OCI-LY3 (cell line): ENCODE measurements around the gene CIT.

Source experiments
- EZH2phosphoT487 ChIP-seq: fragments of 200-600 bp; shearing (Covaris generic); IDR thresholded peaks from 2 replicates; pipeline ENCODE4 v1.6.1; 2018; ENCODE audit warnings: antibody characterized with exemption, mixed run types, low read depth
- TF ChIP-seq, protein P1 (sequence below): fragments of 200-600, 300-600 bp; sonication (generic); IDR thresholded peaks from 2 replicates; pipeline ENCODE4 v1.5.1; 2014; ENCODE audit warnings: antibody characterized with exemption, low read length, low read depth

DNA sequence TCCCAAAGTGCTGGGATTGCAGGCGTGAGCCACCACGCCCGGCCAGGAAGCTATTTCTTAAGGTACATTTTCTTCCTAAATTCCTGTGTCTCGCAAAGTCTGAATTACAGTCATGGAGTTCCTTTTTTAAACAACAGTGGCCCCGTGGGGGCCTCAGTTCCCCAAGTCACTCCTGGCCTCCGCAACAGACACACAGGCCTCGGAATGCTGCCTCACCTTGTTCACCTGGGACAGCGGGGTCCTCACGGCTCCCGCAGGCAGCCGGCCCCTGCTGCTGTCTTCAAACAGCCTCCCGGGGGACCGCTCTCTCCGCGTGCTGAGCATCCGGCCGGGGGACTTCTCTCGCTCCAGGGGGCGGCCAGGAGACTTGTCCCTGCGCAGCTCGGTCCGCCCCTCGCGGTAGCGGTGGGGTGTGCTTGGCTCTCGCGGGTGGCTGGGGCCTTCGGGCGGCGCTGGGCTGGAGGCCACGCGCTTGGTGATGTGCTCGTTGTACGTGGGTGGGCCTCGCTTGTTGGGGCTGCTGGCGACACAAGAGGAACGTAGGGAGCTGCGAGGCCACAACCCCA lies 187.1 kb downstream of the CIT start:
- TF ChIP-seq, protein P1, sequence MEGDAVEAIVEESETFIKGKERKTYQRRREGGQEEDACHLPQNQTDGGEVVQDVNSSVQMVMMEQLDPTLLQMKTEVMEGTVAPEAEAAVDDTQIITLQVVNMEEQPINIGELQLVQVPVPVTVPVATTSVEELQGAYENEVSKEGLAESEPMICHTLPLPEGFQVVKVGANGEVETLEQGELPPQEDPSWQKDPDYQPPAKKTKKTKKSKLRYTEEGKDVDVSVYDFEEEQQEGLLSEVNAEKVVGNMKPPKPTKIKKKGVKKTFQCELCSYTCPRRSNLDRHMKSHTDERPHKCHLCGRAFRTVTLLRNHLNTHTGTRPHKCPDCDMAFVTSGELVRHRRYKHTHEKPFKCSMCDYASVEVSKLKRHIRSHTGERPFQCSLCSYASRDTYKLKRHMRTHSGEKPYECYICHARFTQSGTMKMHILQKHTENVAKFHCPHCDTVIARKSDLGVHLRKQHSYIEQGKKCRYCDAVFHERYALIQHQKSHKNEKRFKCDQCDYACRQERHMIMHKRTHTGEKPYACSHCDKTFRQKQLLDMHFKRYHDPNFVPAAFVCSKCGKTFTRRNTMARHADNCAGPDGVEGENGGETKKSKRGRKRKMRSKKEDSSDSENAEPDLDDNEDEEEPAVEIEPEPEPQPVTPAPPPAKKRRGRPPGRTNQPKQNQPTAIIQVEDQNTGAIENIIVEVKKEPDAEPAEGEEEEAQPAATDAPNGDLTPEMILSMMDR: no peak
- no peak for TF ChIP-seq EZH2phosphoT487
